SU-DHL-6 (cell line): ENCODE results near the gene WDR90.

Experiments
- H2AFZ ChIP-seq: fragments of 200-600 bp; sonication (generic); 2 replicates; pipeline ENCODE4 v1.6.1; 2014; ENCODE audit warnings: low read depth, mild to moderate bottlenecking, moderate library complexity, mixed read lengths, antibody characterized with exemption, low read length; ENCODE audit not compliant: severe bottlenecking
- H3F3A ChIP-seq: fragments of 200-600 bp; shearing (Covaris generic); 2 replicates; pipeline ENCODE4 v1.6.0; 2016; ENCODE audit warnings: antibody characterized with exemption, mild to moderate bottlenecking; ENCODE audit not compliant: insufficient read depth
- H3K27ac ChIP-seq: fragments of 200-600 bp; sonication (generic); 2 replicates; pipeline ENCODE4 v1.5.1; 2016; ENCODE audit warnings: low read depth, mild to moderate bottlenecking, low read length, moderate library complexity, mixed read lengths
- H3K27me3 ChIP-seq: fragments of 200-600 bp; sonication (generic), shearing (Covaris generic); 2 replicates; pipeline ENCODE4 v1.6.0; 2014; ENCODE audit warnings: mild to moderate bottlenecking, low read length
- H3K36me3 ChIP-seq: fragments of 200-600 bp; sonication (generic); 2 replicates; pipeline ENCODE4 v1.6.1; 2014; ENCODE audit warnings: mild to moderate bottlenecking, low read length, mixed read lengths
- H3K4me2 ChIP-seq: fragments of 300-600, 200-600 bp; shearing (Covaris generic), sonication (generic); 2 replicates; pipeline ENCODE4 v1.6.0; 2014; ENCODE audit warnings: low read length, low read depth, mild to moderate bottlenecking; ENCODE audit not compliant: poor library complexity, severe bottlenecking
- H3K4me3 ChIP-seq: fragments of 200-600 bp; sonication (generic); 2 replicates; pipeline ENCODE4 v1.5.1; 2014; ENCODE audit warnings: antibody characterized with exemption, low read length, mild to moderate bottlenecking, mixed read lengths; ENCODE audit not compliant: insufficient read depth, poor library complexity, severe bottlenecking
- H3K79me2 ChIP-seq: fragments of 200-600 bp; sonication (generic); 2 replicates; pipeline ENCODE4 v1.6.1; 2014; ENCODE audit warnings: mild to moderate bottlenecking, low read length, moderate library complexity; ENCODE audit not compliant: insufficient read depth
- H3K9ac ChIP-seq: fragments of 200-600 bp; sonication (generic); 2 replicates; pipeline ENCODE4 v1.7.0; 2014; ENCODE audit warnings: mild to moderate bottlenecking, low read length
- H3K9me2 ChIP-seq: fragments of 200-600 bp; sonication (generic); replicated peaks from 2 replicates; pipeline ENCODE4 v1.6.1; 2014; ENCODE audit warnings: low read length; ENCODE audit not compliant: insufficient read depth
- H3K9me3 ChIP-seq: fragments of 200-600 bp; sonication (generic); 2 replicates; pipeline ENCODE4 v1.6.1; 2014; ENCODE audit warnings: low read length, mixed read lengths; ENCODE audit not compliant: insufficient read depth
- H4K20me1 ChIP-seq: fragments of 200-600 bp; sonication (generic); 2 replicates; pipeline ENCODE4 v1.6.1; 2014; ENCODE audit warnings: low read depth, mild to moderate bottlenecking, antibody characterized with exemption, low read length, moderate library complexity, mixed read lengths
- CTCF ChIP-seq: fragments of 200-600 bp; sonication (generic); IDR thresholded peaks from one replicate; pipeline ENCODE4 v1.5.1; 2017; ENCODE audit warnings: antibody characterized with exemption, mild to moderate bottlenecking, low read length, moderate library complexity; ENCODE audit not compliant: insufficient read depth, poor library complexity, severe bottlenecking
- EZH2phosphoT487 ChIP-seq: fragments of 200-600 bp; sonication (generic), shearing (Covaris generic); conservative IDR thresholded peaks from 2 replicates; pipeline ENCODE4 v1.6.1; 2018; ENCODE audit warnings: mild to moderate bottlenecking, antibody characterized with exemption, low read length, moderate library complexity, mixed read lengths

The WDR90 gene

DNA sequence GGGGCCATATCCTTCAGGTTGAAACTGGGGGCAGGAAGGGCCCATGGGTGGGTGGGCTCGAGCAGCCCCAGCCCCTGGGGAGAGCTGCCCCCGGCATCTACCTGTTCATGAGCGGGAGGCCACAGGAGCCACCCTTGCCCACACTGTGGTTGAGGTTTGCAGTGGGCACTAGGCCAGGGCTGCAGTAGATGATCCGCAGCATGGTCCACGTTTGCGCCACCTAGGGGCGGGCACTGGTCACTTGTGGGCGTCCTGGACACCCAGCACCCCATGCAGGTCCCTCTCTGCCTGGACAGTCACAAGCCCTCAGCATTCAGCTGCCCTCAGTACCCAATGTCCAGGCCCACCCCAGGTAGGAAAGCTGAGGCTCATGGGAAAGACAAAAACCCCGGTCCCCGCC is 36.8 kb downstream of the WDR90 start:
- no peaks in the 10 kb centered on the region for H3F3A ChIP-seq
- peaks cover 21% of the 10 kb centered on the region; the same call in 1 of the 2 replicates for H3K79me2 ChIP-seq
- H3K27me3 ChIP-seq = no peaks in the 10 kb centered on the region
- H3K9ac ChIP-seq = no peak overlapping the region
- H4K20me1 ChIP-seq = no peaks in the 10 kb centered on the region
- no peak overlapping the region for H3K4me3 ChIP-seq
- no peaks in the 10 kb centered on the region for H3K9me2 ChIP-seq
- no peaks in the 10 kb centered on the region for H3K9me3 ChIP-seq
- TF ChIP-seq CTCF (peak; percentile 19), EZH2phosphoT487 (no peak)
- H3K27ac ChIP-seq = no peak overlapping the region
- H2AFZ ChIP-seq = no peak overlapping the region
- H3K4me2 ChIP-seq = no peak overlapping the region
- H3K36me3 ChIP-seq = no peaks in the 10 kb centered on the region

DNA sequence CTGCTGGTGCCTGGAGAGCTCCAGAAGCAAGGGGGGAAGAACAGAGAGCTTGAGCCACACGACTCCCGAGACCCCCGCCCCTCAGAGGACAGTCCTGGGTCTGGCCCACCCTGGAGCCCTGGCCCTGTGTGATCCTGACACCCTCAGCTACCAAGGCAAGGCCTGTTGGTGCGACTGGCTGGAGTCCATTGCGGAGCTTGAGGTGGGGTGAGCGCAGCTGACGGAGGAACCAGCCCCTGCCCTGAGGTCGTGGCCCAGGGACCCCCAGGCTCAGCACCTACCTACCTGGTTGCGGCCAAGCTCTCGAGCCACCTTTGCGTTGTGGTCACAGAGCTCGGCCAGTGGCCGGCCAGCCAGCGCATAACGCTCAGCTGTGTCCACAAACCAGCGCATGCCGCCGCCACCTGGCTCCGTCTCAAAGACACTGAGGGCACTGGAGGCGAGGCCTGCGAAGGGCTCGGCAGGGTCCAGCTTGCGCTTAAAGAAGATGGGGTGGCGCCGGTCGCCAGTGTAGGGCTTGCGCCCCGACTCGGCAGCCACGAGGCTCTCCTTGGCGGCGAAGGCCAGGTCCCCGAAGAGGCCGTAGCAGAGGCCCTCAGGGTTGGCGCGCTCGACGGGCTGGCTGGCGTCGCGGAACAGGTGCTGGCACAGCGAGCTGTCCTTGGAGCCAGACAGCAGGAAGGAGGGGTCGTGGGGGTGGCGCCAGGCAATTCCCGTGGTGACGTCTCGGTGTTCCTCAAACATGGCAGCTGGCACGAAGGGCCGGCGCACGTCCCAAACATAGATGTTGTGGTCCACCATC is 37.5 kb downstream of the WDR90 start:
- H3K9me3 ChIP-seq = no peaks in the 10 kb centered on the region
- H3K79me2 ChIP-seq = peaks cover 14% of the 10 kb centered on the region; the same call in 1 of the 2 replicates
- H3K36me3 ChIP-seq = no peaks in the 10 kb centered on the region
- TF ChIP-seq CTCF (no peak), EZH2phosphoT487 (no peak)
- no peak overlapping the region for H2AFZ ChIP-seq
- no peak overlapping the region for H3K4me3 ChIP-seq
- H3F3A ChIP-seq = no peaks in the 10 kb centered on the region
- H3K4me2 ChIP-seq = no peak overlapping the region
- no peaks in the 10 kb centered on the region for H4K20me1 ChIP-seq
- H3K9me2 ChIP-seq = no peaks in the 10 kb centered on the region
- no peak overlapping the region for H3K27ac ChIP-seq
- H3K27me3 ChIP-seq = no peaks in the 10 kb centered on the region
- no peak overlapping the region for H3K9ac ChIP-seq

GRCh38 chr16:687499-687898 is 38.3 kb downstream of the WDR90 start:
- Histone ChIP-seq H3K4me2 (no peak overlapping the region), H3K9ac (no peak overlapping the region), H3K9me3 (no peaks in the 10 kb centered on the region), H3K27me3 (no peaks in the 10 kb centered on the region), H3K27ac (no peak overlapping the region), H4K20me1 (no peaks in the 10 kb centered on the region), H3K4me3 (no peak overlapping the region), H2AFZ (no peak overlapping the region), H3K79me2 (peaks cover 8% of the 10 kb centered on the region; the same call in 1 of the 2 replicates), H3K36me3 (no peaks in the 10 kb centered on the region), H3K9me2 (no peaks in the 10 kb centered on the region), H3F3A (0 out of 2 replicates have a peak, but pooled peaks cover under 1% of the 10 kb centered on the region)
- TF ChIP-seq EZH2phosphoT487 (no peak), CTCF (no peak)
